Mammary epithelial cell (primary cell): ENCODE data around the gene MARCHF5.
"Not testable (repeated sequence)": the region's sequence is repeated elsewhere in the genome, so short reads cannot be mapped to it uniquely, and the experiment has no call there.

Experiments
- CTCF ChIP-seq, 2 donors: IDR thresholded peaks in 1 of 2; conservative IDR thresholded peaks in 1 of 2; 2 replicates each; pipeline ENCODE4 v1.5.1; 2011 to 2012; ENCODE audit warnings: inconsistent platforms in 2 of 2, low read length in 2 of 2, mild to moderate bottlenecking in 2 of 2, control low read depth in 1 of 2, low read depth in 1 of 2; ENCODE audit not compliant: insufficient read depth in 1 of 2; ENCODE audit errors: extremely low read depth in 1 of 2
- EZH2 ChIP-seq: IDR thresholded peaks from 2 replicates; pipeline ENCODE4 v1.6.1; 2012; ENCODE audit warnings: low read length, inconsistent platforms, borderline replicate concordance

GRCh38 chr10:92393173-92393572 lies 102.2 kb downstream of the MARCHF5 start:
- not testable (repeated sequence) for TF ChIP-seq CTCF (conservative IDR thresholded peaks at IDR 0.05 in 1 of 2, IDR thresholded peaks at IDR 0.05 in 1 of 2; ENCODE audit: extremely low read depth in 1 of 2, insufficient read depth in 1 of 2, low read depth in 1 of 2, low read length in 2 of 2); EZH2
